Hematopoietic multipotent progenitor cell treated with erythropoietin and hydrocortisone succinate and interleukin-3 and kit ligand, for 17 days (in vitro differentiated cells): ENCODE data around the gene POM121L12.

ENCODE experiments used
- DNase-seq: peaks from one replicate; pipeline ENCODE4 v3.0.0-alpha.2; 2015; ENCODE audit warnings: low spot score

Gene POM121L12

GRCh38 chr7:53035499-53036412 is at the start of gene POM121L12:
TSS of gene POM121L12 (plus strand) at chr7:53035633. CDS start at chr7:53035672, 39 bp downstream.
- no peak for DNase-seq

- DNase-seq = no peak
Observed at GRCh38 chr7:52992001-52992400, 43.4 kb upstream of the POM121L12 start.

GRCh38 chr7:52992479-52993162 is 42.8 kb upstream of the POM121L12 start:
- no peak for DNase-seq

- no peak for DNase-seq
Observed at GRCh38 chr7:52995676-52996075, 39.8 kb upstream of the POM121L12 start.

GRCh38 chr7:53001221-53001620 is 34.2 kb upstream of the POM121L12 start:
- no peak for DNase-seq

- no peak for DNase-seq
Observed at GRCh38 chr7:53002389-53002788, 33.0 kb upstream of the POM121L12 start.

GRCh38 chr7:53003653-53004445 is 31.6 kb upstream of the POM121L12 start:
- DNase-seq = no peak

- DNase-seq = no peak
Observed at GRCh38 chr7:53013925-53014324, 21.5 kb upstream of the POM121L12 start.

- no peak for DNase-seq
Observed at GRCh38 chr7:53015463-53015862, 20.0 kb upstream of the POM121L12 start.

GRCh38 chr7:53022893-53023292 is 12.5 kb upstream of the POM121L12 start:
- no peak for DNase-seq

GRCh38 chr7:53048638-53049037 is 13.2 kb downstream of the POM121L12 start:
- DNase-seq = no peak

- no peak for DNase-seq
Observed at GRCh38 chr7:53050433-53050832, 15.0 kb downstream of the POM121L12 start.

- DNase-seq = no peak
Observed at GRCh38 chr7:53059591-53059990, 24.2 kb downstream of the POM121L12 start.

- DNase-seq = no peak
Observed at GRCh38 chr7:53060066-53060465, 24.6 kb downstream of the POM121L12 start.

GRCh38 chr7:53062796-53063195 is 27.4 kb downstream of the POM121L12 start:
- no peak for DNase-seq

GRCh38 chr7:53068673-53069072 is 33.2 kb downstream of the POM121L12 start:
- no peak for DNase-seq

- no peak for DNase-seq
Observed at GRCh38 chr7:53070883-53071282, 35.5 kb downstream of the POM121L12 start.
